HG03378 (cell line): ENCODE results near the gene CRCP.
"Not testable (repeated sequence)": the region's sequence is repeated elsewhere in the genome, so short reads cannot be mapped to it uniquely, and the experiment has no call there.

Experiments
- ATAC-seq: cut with Tn5 transposase; IDR thresholded peaks from one replicate; pipeline ENCODE4 v1.9.1; 2021; ENCODE audit warnings: mild to moderate bottlenecking, moderate library complexity; ENCODE audit not compliant: unreplicated experiment

Gene CRCP

GRCh38 chr7:66152371-66153191 lies 37.9 kb downstream of the CRCP start:
- ATAC-seq, result no peak

DNA sequence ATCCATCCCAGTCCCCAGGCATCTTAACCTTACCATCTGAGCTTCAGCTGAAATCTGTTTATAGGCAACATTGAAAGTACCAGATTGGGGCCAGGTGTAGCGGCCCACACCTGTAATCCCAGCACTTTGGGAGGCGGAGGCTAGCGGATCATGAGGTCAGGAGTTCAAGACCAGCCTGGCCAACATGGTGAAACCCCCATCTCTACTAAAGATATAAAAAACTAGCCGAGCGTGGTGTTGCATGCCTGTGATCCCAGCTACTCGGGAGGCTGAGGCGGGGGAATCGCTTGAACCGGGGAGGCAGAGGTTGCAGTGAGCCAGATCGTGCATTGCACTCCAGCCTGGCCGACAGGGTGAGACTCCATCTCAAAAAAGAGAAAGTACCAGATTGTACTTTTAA lies 39.0 kb downstream of the CRCP start:
- ATAC-seq, result no peak

DNA sequence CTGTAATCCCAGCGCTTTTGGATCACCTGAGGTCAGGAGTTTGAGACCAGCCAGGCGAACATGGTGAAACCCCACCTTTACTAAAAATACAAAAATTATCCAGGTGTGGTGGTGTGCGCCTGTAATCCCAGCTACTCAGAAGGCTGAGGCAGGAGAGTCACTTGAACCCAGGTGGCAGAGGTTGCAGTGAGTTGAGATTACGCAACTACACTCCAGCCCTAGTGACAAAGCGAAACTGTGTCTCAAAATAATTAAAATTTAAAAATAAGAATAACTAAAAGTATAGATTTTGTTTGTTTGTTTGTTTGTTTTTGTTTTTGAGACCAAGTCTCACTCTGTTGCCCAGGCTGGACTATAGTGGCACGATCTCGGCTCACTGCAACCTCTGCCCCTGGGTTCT lies 41.4 kb downstream of the CRCP start:
- ATAC-seq, result not testable (repeated sequence)

DNA sequence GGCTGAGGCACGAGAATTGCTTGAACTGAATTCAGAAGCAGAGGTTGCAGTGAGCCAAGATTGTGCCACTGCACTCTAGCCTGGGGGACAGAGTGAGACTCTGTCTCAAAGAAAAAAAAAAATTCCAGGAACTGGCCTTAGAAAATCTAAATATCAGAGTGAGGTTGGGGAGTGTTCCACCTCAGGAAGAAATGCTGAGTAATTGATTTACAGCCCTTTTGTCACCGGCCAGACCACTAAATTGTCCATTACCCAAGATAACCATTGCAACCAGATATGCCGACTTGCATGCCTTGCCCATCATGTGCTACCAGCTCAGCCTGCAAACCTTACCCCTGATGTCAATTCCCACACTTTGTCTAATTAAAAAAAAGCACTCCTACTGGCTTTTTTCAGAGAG lies 42.4 kb downstream of the CRCP start:
- no peak for ATAC-seq

- ATAC-seq, result no peak
These were observed 48.0 kb downstream of the CRCP start for GRCh38 chr7:66162622-66163021.

DNA sequence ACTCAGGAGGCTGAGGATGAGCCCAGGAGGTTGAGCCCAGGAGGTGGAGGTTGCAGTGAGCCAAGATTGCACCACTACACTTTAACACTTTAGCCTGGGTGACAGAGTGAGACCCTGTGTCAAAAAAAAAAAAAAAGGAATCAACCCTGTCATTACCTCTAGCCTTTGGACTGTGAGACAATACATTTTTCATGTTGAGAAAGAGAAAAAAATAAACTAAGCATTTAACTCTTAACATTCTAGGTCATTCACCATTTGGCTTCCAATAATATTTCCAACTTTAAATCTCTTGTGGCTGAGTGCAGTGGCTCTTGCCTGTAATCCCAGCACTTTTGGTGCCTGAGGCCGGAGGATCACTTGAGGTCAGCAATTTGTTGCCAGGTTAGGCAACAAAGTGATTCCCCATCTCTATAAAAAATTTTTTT lies 48.6 kb downstream of the CRCP start:
- ATAC-seq, result no peak

- no peak for ATAC-seq
These were observed 49.7 kb downstream of the CRCP start for GRCh38 chr7:66164356-66164755.

- ATAC-seq, result no peak
These were observed 53.2 kb downstream of the CRCP start for GRCh38 chr7:66167773-66168387.

DNA sequence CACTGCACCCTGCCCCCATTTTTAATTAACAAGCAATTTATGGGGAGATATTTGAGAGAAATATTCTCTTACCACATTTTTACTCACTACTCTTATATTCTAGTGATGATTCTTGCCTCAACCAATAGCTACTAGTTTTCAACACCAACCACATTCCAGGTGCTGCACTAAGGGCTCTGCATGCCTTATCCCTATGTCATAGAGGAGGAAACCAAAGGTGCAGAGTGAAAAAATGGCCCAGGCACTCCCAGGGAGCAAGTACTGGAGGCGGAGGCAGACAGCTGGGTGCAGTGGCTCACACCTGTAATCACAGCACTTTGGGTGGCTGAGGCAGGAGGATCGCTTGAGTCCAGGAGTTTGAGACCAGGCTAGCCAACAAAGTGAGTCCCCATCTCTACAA lies 55.0 kb downstream of the CRCP start:
- ATAC-seq, result no peak

DNA sequence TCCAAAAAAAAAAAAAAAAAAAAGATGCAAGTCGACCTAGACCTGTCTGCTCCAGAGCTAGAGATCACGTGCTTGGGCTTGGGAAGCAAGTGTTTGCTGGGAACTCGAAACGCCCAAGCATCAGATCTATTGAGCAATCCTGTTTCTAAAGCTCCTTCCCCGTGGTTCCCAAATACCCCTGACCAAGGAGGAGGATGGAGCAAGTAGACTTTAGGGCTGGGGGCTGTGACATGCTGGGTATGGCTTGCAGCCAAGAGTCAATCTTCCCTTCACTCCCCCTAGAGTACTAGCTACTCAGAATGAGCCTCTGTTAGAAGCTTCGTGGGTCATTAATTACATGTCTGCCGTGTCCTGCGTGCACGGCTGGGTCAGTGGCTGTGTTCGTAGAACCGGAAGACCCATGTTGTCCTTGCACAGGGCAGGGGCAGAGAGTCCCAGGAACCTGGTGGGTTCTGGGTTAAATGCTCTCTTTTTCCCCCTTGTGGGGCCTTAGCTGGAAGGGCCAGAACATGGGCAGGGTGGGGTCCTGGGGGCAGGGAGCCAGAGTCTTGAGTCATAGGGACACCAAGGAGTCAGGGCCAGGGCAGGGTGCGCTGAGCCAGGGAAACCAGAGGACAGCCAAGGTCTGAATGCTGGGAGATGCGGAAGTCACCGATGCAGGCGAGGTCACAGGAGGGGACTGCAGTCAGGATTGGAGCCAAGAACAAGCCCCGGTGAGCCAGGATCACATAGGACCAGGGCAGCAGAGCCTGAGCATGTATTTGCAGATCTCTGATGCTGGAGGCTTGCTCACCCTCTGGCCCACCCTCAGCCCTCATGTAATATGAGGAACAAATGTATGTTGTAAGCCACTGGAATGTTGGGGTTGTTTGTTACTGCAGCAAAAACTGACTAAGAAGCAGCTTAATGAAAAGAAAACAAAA lies 55.9 kb downstream of the CRCP start:
- ATAC-seq, result no peak

DNA sequence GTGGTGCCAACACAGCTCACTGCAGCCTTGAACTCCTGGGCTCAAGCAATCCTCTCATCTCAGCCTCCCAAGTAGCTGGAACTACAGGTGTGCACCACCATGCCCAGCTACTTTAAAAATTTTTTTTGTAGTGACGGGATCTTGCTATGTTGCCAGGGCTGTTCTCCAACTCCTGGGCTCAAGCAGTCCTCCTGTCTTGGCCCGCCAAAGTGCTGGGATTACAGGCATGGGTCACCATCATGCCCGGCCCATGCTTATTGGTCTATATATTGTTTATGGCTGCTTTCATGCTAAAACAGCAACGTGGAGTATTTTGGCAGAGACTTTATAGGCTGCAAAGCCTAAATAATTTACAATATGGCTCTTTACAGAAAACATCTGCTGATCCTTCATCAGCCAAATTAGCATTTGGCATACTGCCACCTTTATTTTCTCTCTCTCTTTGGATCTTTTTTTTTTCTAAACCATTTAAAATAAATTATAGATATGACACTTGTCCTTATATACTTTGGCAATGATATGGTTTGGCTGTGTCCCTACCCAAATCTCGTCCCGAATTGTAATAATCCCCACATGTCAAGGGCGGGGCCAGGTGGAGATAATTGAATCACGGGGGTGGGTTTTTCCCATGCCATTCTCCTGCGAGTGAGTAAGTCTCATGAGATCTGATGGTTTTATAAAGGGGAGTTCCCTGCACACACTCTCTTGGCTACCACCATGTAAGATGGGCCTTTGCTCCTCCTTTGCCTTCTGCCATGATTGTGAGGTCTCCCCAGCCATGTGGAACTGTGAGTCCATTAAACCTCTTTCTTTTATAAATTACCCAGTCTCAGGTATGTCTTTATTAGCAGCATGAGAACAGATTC lies 58.1 kb downstream of the CRCP start:
- not testable (repeated sequence) for ATAC-seq

DNA sequence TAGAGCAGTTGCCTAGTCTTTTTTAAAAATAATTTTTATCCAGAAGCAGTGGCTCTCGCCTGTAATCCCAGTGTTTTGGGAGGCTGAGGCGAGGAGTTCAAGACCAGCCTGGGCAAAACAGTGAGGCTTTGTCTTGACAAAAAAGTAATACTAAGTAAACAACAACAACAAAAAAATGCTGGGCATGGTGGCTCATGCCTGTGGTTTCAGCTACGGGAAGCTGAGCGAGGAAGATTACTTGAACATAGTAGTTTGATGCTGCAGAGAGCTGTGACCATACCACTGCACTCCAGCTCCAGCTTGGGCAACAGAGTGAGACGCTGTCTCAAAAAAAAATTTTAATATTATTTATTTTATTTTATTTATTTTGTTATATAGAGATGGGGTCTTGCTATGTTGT lies 59.2 kb downstream of the CRCP start:
- ATAC-seq, result no peak

DNA sequence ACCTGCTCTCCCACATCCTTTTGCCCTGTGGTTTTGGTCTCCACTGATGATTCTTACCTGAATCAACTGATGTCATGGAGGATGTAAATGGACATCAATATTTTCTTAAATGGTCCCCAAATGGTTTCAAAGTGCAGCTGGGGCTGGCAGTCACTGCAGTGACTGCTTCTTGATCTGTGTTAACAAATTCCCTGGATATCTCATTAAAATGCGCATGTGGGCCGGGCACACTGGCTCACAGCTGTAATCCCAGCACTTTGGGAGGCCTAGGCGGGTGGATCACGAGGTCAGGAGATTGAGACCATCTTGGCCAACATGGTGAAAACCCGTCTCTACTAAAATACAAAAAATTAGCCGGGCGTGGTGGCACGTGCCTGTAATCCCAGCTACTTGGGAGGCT lies 60.4 kb downstream of the CRCP start:
- not testable (repeated sequence) for ATAC-seq

- ATAC-seq, result no peak
These were observed 62.3 kb downstream of the CRCP start for GRCh38 chr7:66176914-66177313.

DNA sequence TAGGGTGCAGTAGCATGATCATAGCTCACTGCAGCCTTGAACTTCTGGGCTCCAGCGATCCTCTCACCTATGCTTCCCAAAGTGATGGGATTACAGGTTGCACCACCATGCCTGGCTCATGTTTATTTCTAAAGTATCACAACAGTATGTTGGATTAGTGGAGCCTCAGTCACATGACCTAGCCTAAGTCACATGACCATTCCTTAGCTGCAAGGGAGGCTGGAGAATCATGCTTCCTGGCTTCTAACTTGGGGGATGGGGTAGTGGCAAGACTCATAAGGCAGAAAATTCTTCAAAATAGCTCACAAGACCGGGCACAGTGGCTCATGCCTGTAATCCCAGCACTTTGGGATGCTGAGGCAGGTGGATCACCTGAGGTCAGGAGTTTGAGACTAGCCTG lies 63.6 kb downstream of the CRCP start:
- ATAC-seq, result no peak

DNA sequence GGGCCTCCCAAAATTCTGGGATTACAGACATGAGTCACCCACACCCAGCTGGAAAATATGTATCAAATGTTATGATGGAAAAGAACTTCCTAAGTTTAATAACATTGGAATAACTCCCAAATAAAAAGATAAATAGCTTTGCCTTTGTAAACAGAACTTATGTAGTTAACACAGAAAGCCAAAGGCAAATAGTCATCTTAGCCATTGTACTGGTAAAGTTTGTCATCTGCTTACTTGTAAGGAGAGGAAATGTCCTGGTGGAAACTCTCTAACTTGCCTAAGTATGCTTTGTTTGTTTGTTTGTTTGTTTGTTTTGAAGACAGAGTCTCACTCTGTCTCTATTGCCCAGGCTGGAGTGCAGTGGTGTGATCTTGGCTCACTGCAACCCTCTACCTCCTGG lies 66.7 kb downstream of the CRCP start:
- ATAC-seq, result no peak

- ATAC-seq, result no peak
These were observed 67.2 kb downstream of the CRCP start for GRCh38 chr7:66181845-66182244.

- ATAC-seq, result no peak
These were observed 68.3 kb downstream of the CRCP start for GRCh38 chr7:66182920-66183319.

- ATAC-seq, result no peak
These were observed 69.1 kb downstream of the CRCP start for GRCh38 chr7:66183700-66184099.

- no peak for ATAC-seq
These were observed 71.1 kb downstream of the CRCP start for GRCh38 chr7:66185680-66186187.
